GM12874 (cell line): ENCODE data around the gene SIM1.

Experiments
- CTCF ChIP-seq: IDR thresholded peaks from 2 replicates; pipeline ENCODE4 v1.5.1; 2011; ENCODE audit warnings: low read depth, mild to moderate bottlenecking, control low read depth, low read length, moderate library complexity; ENCODE audit not compliant: insufficient read depth

SIM1 gene

DNA sequence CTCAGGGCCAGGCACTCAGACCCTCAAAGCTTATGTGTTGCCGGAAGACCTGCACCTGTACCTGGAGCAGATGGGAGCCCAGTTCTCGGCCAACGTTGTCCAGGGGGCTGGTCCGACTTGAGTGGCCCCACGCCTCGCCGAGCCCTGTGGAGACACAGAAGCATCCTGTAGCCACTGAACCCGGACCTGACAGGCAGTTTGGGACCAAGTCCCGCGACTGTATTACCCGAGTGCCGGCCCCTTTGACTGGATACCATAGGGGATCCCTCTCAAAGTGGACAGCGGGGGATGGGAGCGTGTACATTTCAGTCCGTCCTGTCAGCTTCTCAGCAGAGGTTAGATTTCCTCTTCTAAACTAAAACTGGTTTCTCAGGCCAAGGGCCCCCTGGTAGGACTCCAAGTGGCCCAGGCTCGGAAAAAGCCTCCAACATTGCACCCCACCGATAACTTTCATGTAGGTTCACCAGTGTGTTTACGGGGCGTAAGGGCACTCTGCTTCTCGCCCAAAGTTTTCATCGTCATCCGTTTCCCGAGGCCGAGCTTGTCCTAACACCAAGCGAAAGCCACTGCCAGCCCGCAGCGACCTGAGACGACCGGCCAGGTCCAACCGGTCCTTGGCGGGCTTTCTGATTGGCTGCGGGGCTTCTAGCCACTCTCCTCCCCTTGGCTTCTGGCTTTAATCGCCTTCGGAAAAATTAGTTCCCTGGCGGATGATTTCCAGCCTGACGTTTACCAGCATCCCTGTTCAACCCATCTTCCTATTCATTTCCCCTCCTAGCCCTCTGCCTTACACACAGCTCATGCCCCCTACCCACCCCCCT lies 10.8 kb downstream of the SIM1 start:
- TF ChIP-seq CTCF, result no peak

- no peak for TF ChIP-seq CTCF
Measured at GRCh38 chr6:100452998-100453397, 11.7 kb downstream of the SIM1 start.

DNA sequence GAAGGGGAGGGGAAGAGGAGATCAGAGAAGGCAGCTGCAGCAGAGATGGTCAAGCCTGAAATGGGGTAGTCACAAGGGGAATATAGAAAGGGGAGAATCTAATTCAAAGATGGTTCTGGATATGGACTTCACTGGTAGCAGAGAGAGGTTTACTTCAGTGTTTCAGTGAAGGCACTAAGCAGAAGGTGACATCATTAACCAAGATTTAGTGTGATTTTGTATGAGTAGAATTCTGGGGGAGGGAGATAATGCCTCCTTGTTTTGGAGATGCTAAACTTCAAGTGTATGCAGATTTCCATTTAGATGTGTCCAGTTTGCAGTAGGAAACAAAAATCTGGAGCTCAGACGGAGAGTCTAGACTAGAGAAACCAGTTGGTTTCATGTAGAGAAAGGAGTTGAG lies 13.1 kb downstream of the SIM1 start:
- no peak for TF ChIP-seq CTCF

GRCh38 chr6:100449239-100449691 lies 15.5 kb downstream of the SIM1 start:
- no peak for TF ChIP-seq CTCF

- no peak for TF ChIP-seq CTCF
Measured at GRCh38 chr6:100447900-100448748, 16.6 kb downstream of the SIM1 start.

DNA sequence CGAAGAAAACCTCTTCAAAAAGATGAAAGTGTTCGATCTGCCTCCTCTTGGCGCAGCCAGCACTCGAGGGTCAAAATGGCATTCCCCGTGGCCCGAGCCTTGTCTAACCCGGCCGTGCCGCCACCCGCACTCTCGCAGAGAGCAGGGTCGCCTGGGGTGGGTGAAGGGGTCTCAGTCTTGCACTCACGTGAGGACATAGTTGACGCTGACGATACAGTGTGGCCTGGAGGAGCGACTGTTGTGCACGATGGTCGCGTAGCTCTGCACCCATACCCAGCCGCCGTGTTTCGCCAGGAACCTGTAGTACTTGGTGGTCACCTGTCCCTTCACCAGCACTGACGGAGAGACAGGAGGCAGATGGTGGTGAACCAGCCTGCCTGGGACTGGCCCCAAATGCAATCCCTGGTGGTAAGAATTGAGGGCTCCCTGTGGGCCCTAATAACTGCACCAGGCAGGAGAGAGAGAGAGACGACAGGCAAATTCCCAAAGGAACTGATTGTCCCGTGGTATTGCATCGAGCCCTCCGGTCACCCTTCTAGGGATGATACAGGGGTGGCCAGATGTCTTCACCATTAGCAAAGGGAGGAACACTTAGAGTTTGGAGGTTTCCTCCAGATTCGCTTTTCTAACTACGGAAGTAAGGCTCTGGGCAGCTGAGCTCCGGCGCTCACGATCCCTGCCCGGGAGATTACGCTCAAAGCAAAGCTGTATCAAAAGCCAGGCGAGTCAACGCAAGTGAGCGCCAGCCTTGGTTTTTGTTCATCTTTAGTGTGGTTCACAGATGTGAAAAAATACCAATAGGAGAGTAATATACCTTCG lies 17.4 kb downstream of the SIM1 start:
- TF ChIP-seq CTCF, result no peak
